ENCODE measurements around the gene HOOK1.

HOOK1 gene

GRCh38 chr1:59814901-59815825 is at the start of gene HOOK1:
HOOK1 (plus strand) TSS chr1:59814949; CDS start chr1:59815118, 169 bp downstream.
- peak in 4 of 51 donors; percentile 3 to 40 (median 16) for DNase-seq

DNA sequence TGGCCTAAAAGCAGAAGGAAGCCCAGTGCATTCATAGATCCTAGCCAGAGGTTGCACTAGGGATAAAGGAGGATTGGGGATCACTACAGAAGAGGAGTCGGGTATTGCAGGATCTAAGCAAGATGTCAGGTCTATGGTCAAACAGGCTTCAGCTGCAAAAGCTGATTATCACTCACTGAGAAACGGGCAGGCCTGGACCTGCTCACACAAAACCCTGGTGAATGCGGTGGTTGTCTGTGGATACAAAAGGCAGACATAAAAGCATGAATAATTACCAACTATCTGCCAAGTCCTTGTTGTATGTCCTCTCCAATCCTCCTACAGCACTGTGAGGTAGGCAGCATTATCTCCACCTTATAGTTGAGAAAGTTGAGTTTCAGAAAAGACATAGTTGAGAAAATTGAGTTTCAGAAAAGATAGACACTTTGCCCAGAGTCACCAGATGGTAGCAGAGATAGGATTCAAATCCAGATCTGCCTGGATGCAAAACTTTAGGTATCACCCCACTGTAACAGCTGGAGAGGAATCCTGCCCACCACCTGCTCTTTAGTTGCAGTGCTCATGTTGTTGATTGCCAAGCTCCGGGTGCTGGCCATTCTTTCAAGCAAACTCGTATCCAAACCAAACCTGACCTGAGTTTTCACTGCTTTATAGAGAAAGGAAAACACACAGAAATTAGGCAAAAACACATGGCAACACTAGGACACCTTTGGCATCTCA is 49.6 kb upstream of the HOOK1 start:
- no peak for DNase-seq

GRCh38 chr1:59766227-59766855 is 48.4 kb upstream of the HOOK1 start:
- no peak for DNase-seq

- DNase-seq: no peak
These were observed 47.6 kb upstream of the HOOK1 start for GRCh38 chr1:59767119-59767518.

DNA sequence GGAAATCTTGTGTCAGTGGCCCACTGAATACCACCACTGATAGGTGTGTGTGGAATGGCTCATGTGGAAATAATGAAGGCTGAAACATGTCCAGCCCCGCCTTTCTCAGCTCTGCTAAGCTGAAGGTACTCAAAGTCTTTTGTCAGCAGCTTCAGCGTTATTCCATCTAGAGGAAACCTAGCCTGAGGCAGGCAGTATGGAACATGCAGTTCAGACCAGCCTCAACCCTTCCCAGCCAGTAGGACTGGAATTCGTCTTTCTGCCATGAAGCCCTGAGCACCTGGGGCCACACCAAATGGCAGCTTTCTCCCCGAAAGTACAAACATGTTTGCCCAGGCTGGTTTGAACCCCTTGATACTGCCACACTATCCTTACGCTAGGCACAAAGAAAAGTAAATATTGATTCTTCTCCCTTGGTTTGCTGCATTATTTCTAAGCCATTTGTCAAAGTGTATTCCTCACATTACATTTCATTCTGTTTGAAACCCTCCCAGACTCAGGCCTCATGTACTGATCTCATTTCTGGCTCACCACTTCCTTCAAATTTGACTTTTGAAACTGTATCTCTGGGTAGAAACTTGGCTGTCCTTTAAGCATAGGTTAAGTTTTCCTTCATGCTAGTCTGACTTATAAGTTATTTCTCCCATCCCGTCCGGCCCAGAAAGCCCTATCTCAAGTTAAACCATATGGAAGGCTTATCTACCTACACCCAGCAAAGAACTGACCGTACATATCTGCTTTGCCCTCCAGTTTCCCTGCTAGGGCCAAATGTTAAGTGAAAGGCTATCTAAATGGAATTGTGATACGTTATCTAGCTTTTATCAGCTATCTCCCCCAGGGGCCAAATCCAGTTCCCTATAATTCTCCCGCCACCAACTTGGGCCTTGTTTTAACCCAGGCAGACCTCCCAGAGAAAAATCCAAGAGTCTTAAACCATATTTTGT is 45.7 kb upstream of the HOOK1 start:
- DNase-seq: no peak

GRCh38 chr1:59769736-59770095 is 45.0 kb upstream of the HOOK1 start:
- DNase-seq: no peak

DNA sequence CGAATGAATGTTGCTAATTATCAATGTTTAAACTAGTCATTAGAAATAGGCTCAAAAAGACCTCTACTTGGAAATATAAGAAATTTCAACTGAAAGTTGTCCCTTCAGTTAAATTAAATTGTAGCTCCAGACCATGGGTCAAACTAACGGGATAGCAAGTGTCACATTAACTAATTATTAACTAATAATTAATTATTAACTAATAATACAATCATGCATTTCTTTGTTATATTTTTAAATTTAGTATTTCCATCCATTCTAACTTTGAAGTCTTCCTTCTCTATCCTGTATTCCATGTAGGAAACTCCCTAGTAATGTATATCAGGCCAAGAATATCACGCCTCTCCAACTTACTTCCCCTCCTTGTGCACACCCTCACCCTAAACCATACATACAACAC is 43.4 kb upstream of the HOOK1 start:
- no peak for DNase-seq

DNA sequence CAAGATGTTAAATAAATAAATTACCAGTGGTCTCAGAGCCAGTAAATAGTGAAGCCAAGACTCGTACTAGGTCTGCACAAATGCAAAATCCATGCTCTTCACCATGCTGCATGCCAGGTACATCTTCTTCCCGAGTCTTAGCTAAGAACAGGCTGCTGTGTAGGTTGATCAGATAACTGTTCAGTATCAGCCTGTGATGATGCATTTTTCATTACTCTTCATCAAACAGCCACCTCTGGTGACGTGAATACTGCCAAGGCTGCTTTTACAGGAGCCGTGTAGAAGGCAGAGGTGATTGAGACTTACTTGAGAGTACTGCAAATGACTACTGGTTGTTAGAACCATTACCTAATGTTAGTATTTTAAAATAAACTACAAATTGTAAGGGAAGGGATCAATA is 39.3 kb upstream of the HOOK1 start:
- DNase-seq: no peak

DNA sequence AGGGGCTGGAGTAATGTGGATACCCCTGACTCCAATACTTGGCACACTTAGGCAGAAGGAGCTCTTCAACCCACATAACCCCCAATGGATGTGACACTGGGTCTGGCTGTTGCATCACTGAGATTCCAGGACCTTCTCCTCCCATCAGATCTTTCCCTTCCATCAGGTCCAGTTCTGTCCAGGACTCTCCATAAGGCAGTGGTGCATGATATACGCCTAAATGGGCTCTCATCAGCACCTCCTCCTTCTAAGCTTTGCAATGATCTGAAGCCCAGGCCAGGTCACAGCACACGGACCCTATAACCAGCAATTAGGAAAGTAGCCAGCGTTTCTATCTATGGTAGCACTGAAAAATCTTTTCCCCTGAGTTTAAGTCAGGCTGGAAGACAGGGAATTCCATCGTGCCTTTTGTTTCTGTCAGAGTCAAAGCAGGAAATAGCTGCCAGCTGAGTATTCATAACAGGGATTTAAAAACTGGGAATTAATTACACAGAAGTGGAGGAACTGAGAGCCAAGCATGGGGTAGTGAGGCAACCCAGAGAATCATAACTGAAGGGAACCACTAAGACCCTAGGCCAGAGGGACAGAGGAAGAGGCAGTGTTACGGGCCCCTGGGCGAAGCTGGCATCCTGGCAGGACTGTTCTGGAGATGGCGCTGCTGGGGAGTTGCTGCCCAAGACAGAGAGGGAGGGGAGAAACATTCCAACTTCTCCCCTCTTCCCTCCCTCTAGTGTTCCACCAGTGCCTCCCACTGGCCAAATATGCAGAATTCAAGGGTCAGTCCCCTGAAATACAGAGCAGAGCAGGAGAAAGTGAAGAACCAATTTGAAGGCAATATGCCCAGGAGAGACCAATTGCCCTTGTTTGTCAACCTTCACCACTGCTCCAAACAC is 37.5 kb upstream of the HOOK1 start:
- no peak for DNase-seq

- DNase-seq: no peak
These were observed 34.8 kb upstream of the HOOK1 start for GRCh38 chr1:59779949-59780348.

GRCh38 chr1:59788825-59789224 is 25.9 kb upstream of the HOOK1 start:
- no peak for DNase-seq

DNA sequence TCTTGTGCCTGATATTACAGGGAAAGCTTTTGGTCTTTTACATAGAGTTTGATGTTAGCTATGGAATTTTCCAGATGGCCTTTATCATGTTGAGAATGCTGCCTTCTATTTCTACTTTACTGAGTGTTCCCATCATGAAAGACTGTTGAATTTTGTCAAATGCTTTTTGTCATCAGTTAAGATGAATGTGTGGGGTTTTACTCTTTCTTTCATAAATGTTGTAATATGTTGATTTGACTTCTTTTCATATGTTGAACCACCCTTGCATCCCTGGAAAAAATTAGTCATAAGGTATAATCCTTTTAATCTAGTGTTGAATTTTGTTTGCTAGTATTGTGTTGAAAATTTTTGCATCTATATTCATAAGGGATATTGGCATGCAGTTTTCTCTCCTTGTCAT is 16.1 kb upstream of the HOOK1 start:
- DNase-seq: no peak

GRCh38 chr1:59803458-59804038 is 11.2 kb upstream of the HOOK1 start:
- DNase-seq: no peak

DNA sequence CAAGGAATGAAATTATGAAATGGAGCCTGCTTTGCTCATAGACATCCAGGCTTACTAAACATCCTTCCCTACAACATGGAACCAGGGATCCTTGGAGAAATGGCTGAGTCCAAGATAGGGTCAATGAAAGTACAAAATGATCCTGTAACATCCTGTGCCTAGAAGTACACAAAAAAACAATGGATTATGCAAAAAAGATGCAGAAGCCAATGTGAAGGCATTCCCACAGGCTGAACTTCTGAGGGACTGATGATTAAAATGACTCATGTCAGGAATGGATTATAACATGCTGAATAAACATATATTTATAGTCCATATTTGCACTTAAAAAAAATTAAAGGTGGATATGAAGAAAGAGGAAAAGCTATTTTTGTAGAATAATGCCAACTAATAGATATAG is 10.4 kb upstream of the HOOK1 start:
- DNase-seq: no peak

- DNase-seq: no peak
These were observed 9.2 kb upstream of the HOOK1 start for GRCh38 chr1:59805554-59805953.

DNA sequence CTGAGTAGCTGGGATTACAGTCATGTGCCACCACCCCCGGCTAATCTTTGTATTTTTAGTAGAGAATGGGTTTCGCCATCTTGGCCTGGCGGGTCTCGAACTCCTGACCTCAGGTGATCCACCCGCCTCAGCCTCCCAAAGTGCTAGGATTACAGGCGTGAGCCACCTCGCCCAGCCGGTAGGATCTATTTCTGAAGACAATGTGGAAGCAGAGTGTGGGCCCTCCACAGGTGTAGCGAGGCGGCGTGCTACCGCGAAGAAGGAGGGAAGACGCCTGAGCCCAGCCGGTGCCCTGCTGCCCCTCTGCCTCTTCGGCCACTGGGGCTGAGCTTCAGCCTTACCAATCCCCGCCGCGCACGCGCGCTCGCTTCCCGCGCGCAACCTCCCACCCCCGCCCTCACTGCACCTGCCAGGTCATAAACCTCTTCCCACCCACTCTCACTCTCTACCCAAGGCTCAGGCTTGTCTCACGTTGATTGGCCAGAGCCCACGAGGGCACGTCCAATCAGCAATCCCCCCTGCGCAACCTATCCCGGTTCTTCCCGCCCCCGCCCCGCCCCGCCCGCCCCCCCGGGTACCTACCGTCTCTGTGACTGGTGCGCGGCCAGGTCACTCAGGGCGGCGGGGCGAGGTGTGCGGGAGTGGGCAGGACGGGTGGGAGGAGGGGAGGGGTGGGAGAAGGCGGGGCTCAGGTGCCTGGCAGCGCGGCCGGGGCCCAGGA is 409 bp upstream of the HOOK1 start:
- peak in 39 of 51 donors; percentile 1 to 80 (median 49) for DNase-seq

DNA sequence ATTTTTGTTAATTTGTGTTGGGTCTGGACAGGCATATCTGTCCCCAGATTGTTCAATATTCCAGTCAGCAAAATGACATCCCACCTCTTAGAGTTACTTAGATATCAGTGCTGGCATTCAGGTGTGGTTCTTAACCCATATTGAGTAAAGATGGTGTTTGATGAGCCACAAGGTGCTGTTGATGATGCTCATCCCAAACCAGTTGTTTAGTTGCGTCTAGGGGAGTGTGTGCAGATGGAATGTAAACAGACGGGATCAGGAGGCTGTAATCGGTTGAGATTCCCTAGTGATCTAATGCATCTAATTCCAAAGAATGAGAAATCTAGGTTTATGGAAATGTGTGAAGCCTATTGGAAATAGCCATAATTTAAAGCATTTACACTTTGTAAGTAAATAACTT is 1.1 kb downstream of the HOOK1 start:
- no peak for DNase-seq

GRCh38 chr1:59816318-59816878 is 1.6 kb downstream of the HOOK1 start:
- no peak for DNase-seq
